SK-N-SH treated with all-trans-retinoic acid at 6 μM for 48 hours (cell line): ENCODE data around the gene CPLX4.

Source experiments
- ATAC-seq: fragments of 200-7000 bp; cut with Tn5 transposase; 3 replicates; pipeline ENCODE4 v1.9.1; 2020; ENCODE audit warnings: mild to moderate bottlenecking, moderate library complexity
- ARNTL ChIP-seq: fragments of 450-650 bp; formaldehyde crosslinking; IDR thresholded peaks from 2 replicates; pipeline ENCODE4 v1.5.0; 2020; ENCODE audit warnings: low read depth, mild to moderate bottlenecking, moderate library complexity, borderline replicate concordance
- BACH2 ChIP-seq: fragments of 250-450 bp; sonication (Bioruptor Pico); IDR thresholded peaks from 2 replicates; pipeline ENCODE4 v1.9.0; 2021; ENCODE audit warnings: mild to moderate bottlenecking, borderline replicate concordance
- CSDC2 ChIP-seq: fragments of 250-450 bp; sonication (Bioruptor Pico); IDR thresholded peaks from 2 replicates; pipeline ENCODE4 v1.5.0; 2020; ENCODE audit warnings: mild to moderate bottlenecking, moderate library complexity
- ESRRG ChIP-seq: fragments of 250-450 bp; sonication (Bioruptor Pico); IDR thresholded peaks from 2 replicates; pipeline ENCODE4 v1.6.1; 2021; ENCODE audit warnings: mild to moderate bottlenecking
- GLIS3 ChIP-seq: fragments of 250-450 bp; sonication (Bioruptor Pico); IDR thresholded peaks from 2 replicates; pipeline ENCODE4 v1.5.0; 2020; ENCODE audit warnings: mild to moderate bottlenecking, moderate library complexity
- ISL1 ChIP-seq: fragments of 250-450 bp; sonication (Bioruptor Pico); IDR thresholded peaks from 2 replicates; pipeline ENCODE4 v2.1.2; 2022; ENCODE audit warnings: mild to moderate bottlenecking, moderate library complexity
- OSR1 ChIP-seq: fragments of 250-450 bp; sonication (Bioruptor Pico); IDR thresholded peaks from 2 replicates; pipeline ENCODE4 v1.8.0; 2022; ENCODE audit warnings: moderate library complexity, mild to moderate bottlenecking, inconsistent platforms
- PPARA ChIP-seq: fragments of 250-450 bp; sonication (Bioruptor Pico); IDR thresholded peaks from 2 replicates; pipeline ENCODE4 v1.5.0; 2020; ENCODE audit warnings: mild to moderate bottlenecking, borderline replicate concordance
- RARB ChIP-seq: fragments of 250-450 bp; sonication (Bioruptor Pico); IDR thresholded peaks from 2 replicates; pipeline ENCODE4 v1.8.0; 2021; ENCODE audit warnings: mild to moderate bottlenecking, moderate library complexity
- SNAI2 ChIP-seq: fragments of 250-450 bp; sonication (Bioruptor Pico); IDR thresholded peaks from 2 replicates; pipeline ENCODE4 v1.5.0; 2020; ENCODE audit warnings: mild to moderate bottlenecking, moderate library complexity
- TCF4 ChIP-seq: fragments of 250-450 bp; sonication (Bioruptor Pico); IDR thresholded peaks from 2 replicates; pipeline ENCODE4 v1.8.0; 2021; ENCODE audit warnings: mild to moderate bottlenecking, moderate library complexity, borderline replicate concordance
- TOX ChIP-seq: fragments of 250-450 bp; sonication (Bioruptor Pico); IDR thresholded peaks from 2 replicates; pipeline ENCODE4 v1.8.0; 2021; ENCODE audit warnings: mild to moderate bottlenecking, moderate library complexity, borderline replicate concordance
- ZC3H10 ChIP-seq: fragments of 250-450 bp; sonication (Bioruptor Pico); IDR thresholded peaks from 2 replicates; pipeline ENCODE4 v1.5.1; 2021; ENCODE audit warnings: mild to moderate bottlenecking, moderate library complexity
- ZFP3 ChIP-seq: fragments of 250-450 bp; sonication (Bioruptor Pico); IDR thresholded peaks from 2 replicates; pipeline ENCODE4 v1.5.0; 2020; ENCODE audit warnings: mild to moderate bottlenecking, moderate library complexity
- ZFP30 ChIP-seq: fragments of 450-650 bp; formaldehyde crosslinking; IDR thresholded peaks from 2 replicates; pipeline ENCODE4 v1.5.0; 2022; ENCODE audit warnings: mild to moderate bottlenecking, moderate library complexity
- ZNF565 ChIP-seq: fragments of 450-650 bp; formaldehyde crosslinking; conservative IDR thresholded peaks from 2 replicates; pipeline ENCODE4 v1.5.0; 2020; ENCODE audit warnings: low read depth, mild to moderate bottlenecking, moderate library complexity
- ZNF8 ChIP-seq: fragments of 450-650 bp; formaldehyde crosslinking; IDR thresholded peaks from 2 replicates; pipeline ENCODE4 v1.5.0; 2020; ENCODE audit warnings: mild to moderate bottlenecking, moderate library complexity
- TF ChIP-seq, protein P1 (sequence below): fragments of 250-450 bp; sonication (Bioruptor Pico); IDR thresholded peaks from 2 replicates; pipeline ENCODE4 v1.8.0; 2020; ENCODE audit warnings: mild to moderate bottlenecking, moderate library complexity, borderline replicate concordance
- TF ChIP-seq, protein P2 (sequence below): fragments of 250-450 bp; sonication (Bioruptor Pico); IDR thresholded peaks from 2 replicates; pipeline ENCODE4 v1.5.0; 2020; ENCODE audit warnings: mild to moderate bottlenecking, moderate library complexity
- TF ChIP-seq, protein P3 (sequence below): fragments of 250-450 bp; sonication (Bioruptor Pico); IDR thresholded peaks from 2 replicates; pipeline ENCODE4 v1.5.1; 2020; ENCODE audit warnings: low read depth, mild to moderate bottlenecking, moderate library complexity
- TF ChIP-seq, protein P4 (sequence below): fragments of 250-450 bp; sonication (Bioruptor Pico); IDR thresholded peaks from 2 replicates; pipeline ENCODE4 v1.5.1; 2021; ENCODE audit warnings: mild to moderate bottlenecking, moderate library complexity
- TF ChIP-seq, protein P5 (sequence below): fragments of 250-450 bp; sonication (Bioruptor Pico); IDR thresholded peaks from 2 replicates; pipeline ENCODE4 v1.8.0; 2021; ENCODE audit warnings: low read depth, mild to moderate bottlenecking, moderate library complexity, borderline replicate concordance

The CPLX4 gene

DNA sequence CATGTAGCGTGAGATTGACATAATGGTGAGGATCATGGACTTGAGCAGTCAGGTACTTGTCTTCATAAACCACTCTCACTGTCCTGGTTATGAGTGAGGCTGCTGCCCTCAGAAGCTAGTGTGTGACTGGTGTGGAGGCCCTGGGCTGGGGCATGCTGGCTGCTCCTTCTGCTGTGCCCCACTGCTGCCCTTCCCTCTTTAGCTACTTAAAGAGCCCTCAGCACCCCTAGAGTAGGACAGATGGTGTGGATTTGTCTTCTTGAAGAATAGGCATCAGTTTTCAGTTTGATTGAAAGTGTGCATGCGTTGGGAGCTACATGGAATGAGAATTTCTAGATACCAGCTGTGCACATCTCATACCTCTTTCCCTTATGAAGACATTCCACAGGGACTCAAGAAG lies 15.4 kb downstream of the CPLX4 start:
- TF ChIP-seq, protein P1, sequence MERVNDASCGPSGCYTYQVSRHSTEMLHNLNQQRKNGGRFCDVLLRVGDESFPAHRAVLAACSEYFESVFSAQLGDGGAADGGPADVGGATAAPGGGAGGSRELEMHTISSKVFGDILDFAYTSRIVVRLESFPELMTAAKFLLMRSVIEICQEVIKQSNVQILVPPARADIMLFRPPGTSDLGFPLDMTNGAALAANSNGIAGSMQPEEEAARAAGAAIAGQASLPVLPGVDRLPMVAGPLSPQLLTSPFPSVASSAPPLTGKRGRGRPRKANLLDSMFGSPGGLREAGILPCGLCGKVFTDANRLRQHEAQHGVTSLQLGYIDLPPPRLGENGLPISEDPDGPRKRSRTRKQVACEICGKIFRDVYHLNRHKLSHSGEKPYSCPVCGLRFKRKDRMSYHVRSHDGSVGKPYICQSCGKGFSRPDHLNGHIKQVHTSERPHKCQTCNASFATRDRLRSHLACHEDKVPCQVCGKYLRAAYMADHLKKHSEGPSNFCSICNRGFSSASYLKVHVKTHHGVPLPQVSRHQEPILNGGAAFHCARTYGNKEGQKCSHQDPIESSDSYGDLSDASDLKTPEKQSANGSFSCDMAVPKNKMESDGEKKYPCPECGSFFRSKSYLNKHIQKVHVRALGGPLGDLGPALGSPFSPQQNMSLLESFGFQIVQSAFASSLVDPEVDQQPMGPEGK, result no peak
- TF ChIP-seq GLIS3, result no peak
- TF ChIP-seq OSR1 (CRISPR knock-in tag), result no peak
- TF ChIP-seq TOX (CRISPR knock-in tag), result no peak
- TF ChIP-seq, protein P2, sequence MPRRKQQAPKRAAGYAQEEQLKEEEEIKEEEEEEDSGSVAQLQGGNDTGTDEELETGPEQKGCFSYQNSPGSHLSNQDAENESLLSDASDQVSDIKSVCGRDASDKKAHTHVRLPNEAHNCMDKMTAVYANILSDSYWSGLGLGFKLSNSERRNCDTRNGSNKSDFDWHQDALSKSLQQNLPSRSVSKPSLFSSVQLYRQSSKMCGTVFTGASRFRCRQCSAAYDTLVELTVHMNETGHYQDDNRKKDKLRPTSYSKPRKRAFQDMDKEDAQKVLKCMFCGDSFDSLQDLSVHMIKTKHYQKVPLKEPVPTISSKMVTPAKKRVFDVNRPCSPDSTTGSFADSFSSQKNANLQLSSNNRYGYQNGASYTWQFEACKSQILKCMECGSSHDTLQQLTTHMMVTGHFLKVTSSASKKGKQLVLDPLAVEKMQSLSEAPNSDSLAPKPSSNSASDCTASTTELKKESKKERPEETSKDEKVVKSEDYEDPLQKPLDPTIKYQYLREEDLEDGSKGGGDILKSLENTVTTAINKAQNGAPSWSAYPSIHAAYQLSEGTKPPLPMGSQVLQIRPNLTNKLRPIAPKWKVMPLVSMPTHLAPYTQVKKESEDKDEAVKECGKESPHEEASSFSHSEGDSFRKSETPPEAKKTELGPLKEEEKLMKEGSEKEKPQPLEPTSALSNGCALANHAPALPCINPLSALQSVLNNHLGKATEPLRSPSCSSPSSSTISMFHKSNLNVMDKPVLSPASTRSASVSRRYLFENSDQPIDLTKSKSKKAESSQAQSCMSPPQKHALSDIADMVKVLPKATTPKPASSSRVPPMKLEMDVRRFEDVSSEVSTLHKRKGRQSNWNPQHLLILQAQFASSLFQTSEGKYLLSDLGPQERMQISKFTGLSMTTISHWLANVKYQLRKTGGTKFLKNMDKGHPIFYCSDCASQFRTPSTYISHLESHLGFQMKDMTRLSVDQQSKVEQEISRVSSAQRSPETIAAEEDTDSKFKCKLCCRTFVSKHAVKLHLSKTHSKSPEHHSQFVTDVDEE (CRISPR knock-in tag), result no peak
- TF ChIP-seq ESRRG (CRISPR knock-in tag), result no peak
- no peak for TF ChIP-seq ZFP30 (CRISPR knock-in tag)

DNA sequence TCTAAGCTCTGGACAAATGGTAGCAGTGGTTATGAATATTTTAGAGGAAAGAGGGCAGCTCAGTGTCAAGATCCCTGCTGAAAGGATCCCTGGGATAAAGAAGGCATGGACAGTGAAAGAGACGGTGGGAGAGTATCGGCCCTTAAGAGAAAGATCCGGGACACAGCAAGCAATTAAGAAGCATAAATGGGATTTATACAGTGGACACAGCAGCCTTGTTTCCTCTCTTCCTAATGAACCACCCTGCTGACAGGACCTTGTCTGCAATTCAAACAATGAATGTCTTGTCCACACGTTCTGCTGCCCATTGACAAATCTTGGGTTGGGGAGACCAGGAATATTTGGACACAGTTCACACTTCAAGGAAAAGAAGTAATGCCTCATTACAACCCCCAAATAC lies 16.5 kb downstream of the CPLX4 start:
- ATAC-seq, result no peak
- TF ChIP-seq ESRRG (CRISPR knock-in tag) (no peak), ZFP3 (CRISPR knock-in tag) (no peak), PPARA (no peak), SNAI2 (CRISPR knock-in tag) (no peak), TCF4 (CRISPR knock-in tag) (no peak)

More for the DNA sequence above, 15.4 kb downstream of the CPLX4 start:
- ATAC-seq, result no peak

DNA sequence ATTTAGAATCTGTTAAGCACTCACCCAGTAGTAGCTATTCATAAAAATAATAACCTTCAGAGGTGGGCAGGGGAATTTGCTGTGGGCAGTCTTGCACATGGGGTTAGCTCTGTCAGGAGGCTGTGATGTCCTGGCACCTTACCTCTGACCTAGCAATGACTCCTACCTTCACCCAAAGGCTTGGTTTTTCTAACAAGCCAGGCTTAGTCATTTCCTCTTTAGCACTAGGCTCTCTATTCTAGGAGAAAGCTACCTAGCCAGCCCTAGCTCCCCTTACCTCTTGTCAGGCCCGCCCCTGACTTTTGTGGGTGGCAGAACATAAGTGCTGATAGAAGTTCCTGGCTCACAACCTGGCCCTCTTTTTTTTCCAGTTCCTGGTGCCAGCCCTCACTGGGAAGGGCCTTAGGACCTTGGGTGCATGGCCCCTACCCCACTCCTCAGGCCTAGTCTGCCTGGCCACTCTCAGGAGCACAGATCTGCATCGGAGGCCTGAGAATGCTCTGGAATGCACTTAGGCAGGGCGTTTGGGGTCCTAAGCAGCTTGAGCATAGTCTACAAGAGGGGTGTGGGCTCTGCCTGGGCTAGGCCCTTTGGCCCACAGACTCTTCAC lies 17.7 kb downstream of the CPLX4 start:
- no peak for TF ChIP-seq ZFP3 (CRISPR knock-in tag)
- TF ChIP-seq ARNTL (CRISPR knock-in tag), result no peak
- TF ChIP-seq ZC3H10, result no peak
- ATAC-seq, result no peak

DNA sequence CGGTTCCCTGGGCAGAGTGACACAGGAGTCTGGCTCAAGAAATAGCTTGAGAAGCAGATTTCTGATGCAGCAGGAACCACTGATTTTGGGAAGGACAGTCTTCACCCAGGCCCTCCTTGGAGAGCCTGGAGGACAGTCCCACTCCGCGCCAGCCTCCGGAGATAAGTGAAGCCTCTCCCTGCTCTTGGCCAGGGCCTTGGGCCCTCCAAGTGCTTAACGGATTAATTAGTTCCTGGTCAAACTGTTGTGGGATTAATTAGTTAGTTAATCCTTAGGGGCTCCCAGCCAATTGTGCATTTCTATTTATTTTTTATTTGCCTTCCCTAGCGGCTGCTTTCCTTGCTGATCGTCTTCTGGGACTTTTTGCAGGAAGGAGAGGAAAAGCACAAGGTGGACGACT lies 19.6 kb downstream of the CPLX4 start:
- no peak for ATAC-seq
- TF ChIP-seq PPARA (no peak), TOX (CRISPR knock-in tag) (no peak), BACH2 (CRISPR knock-in tag) (no peak), ZC3H10 (no peak), CSDC2 (no peak), GLIS3 (no peak), ZNF8 (CRISPR knock-in tag) (no peak), SNAI2 (CRISPR knock-in tag) (no peak), ARNTL (CRISPR knock-in tag) (no peak), ESRRG (CRISPR knock-in tag) (no peak), ZNF565 (no peak), ISL1 (CRISPR knock-in tag) (no peak), RARB (CRISPR knock-in tag) (no peak)
- TF ChIP-seq, protein P3, sequence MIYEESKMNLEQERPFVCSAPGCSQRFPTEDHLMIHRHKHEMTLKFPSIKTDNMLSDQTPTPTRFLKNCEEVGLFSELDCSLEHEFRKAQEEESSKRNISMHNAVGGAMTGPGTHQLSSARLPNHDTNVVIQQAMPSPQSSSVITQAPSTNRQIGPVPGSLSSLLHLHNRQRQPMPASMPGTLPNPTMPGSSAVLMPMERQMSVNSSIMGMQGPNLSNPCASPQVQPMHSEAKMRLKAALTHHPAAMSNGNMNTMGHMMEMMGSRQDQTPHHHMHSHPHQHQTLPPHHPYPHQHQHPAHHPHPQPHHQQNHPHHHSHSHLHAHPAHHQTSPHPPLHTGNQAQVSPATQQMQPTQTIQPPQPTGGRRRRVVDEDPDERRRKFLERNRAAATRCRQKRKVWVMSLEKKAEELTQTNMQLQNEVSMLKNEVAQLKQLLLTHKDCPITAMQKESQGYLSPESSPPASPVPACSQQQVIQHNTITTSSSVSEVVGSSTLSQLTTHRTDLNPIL (CRISPR knock-in tag), result no peak
- TF ChIP-seq, protein P4, sequence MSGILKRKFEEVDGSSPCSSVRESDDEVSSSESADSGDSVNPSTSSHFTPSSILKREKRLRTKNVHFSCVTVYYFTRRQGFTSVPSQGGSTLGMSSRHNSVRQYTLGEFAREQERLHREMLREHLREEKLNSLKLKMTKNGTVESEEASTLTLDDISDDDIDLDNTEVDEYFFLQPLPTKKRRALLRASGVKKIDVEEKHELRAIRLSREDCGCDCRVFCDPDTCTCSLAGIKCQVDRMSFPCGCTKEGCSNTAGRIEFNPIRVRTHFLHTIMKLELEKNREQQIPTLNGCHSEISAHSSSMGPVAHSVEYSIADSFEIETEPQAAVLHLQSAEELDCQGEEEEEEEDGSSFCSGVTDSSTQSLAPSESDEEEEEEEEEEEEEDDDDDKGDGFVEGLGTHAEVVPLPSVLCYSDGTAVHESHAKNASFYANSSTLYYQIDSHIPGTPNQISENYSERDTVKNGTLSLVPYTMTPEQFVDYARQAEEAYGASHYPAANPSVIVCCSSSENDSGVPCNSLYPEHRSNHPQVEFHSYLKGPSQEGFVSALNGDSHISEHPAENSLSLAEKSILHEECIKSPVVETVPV (CRISPR knock-in tag), result no peak
- TF ChIP-seq, protein P5, sequence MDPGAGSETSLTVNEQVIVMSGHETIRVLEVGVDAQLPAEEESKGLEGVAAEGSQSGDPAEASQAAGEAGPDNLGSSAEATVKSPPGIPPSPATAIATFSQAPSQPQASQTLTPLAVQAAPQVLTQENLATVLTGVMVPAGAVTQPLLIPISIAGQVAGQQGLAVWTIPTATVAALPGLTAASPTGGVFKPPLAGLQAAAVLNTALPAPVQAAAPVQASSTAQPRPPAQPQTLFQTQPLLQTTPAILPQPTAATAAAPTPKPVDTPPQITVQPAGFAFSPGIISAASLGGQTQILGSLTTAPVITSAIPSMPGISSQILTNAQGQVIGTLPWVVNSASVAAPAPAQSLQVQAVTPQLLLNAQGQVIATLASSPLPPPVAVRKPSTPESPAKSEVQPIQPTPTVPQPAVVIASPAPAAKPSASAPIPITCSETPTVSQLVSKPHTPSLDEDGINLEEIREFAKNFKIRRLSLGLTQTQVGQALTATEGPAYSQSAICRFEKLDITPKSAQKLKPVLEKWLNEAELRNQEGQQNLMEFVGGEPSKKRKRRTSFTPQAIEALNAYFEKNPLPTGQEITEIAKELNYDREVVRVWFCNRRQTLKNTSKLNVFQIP (CRISPR knock-in tag), result no peak
- TF ChIP-seq, protein P2 (CRISPR knock-in tag), result no peak
